ENCODE results near the gene ZFPM1. TPM values are rescaled to one million over a fixed set of nuclear protein-coding genes. Genes with fewer than 3 reads are reported as not detected.

ZFPM1 gene
- total RNA-seq, 2 experiments from 2014 or later: 2.1 to 14.2 TPM

- Histone ChIP-seq H3K9me2 (ENCODE audit: insufficient read depth, low read length) (no peaks in the 10 kb centered on the region), H2AFZ (ENCODE audit: low read length) (no peak overlapping the region), H4K20me1 (ENCODE audit: insufficient read depth, low read length) (no peaks in the 10 kb centered on the region), H3K79me2 (ENCODE audit: insufficient read depth, low read depth, low read length) (no peaks in the 10 kb centered on the region), H3K4me1 (ENCODE audit: insufficient read depth, low read length, poor library complexity, severe bottlenecking) (no peaks in the 10 kb centered on the region), H3K27ac (ENCODE audit: low read depth, low read length, poor library complexity, severe bottlenecking) (no peak overlapping the region), H3K4me3 (ENCODE audit: low read depth, low read length, poor library complexity, severe bottlenecking) (no peak overlapping the region), H3K9me3 (ENCODE audit: low read length) (no peaks in the 10 kb centered on the region), H3K4me2 (ENCODE audit: low read length) (no peak overlapping the region), H3K36me3 (ENCODE audit: insufficient read depth, low read length) (no peaks in the 10 kb centered on the region)
- ChIA-PET CTCF (ENCODE audit: unreplicated experiment) (no interaction called here), POLR2A (no interaction called here)
- no peak for DNase-seq (ENCODE audit: low spot score)
- intact Hi-C loops (cut with micrococcal nuclease; ENCODE audit: unreplicated experiment): no loop called here
- TF ChIP-seq EZH2phosphoT487 (IDR thresholded peaks at IDR 0.05; ENCODE audit: borderline replicate concordance, low read depth, low read length) (no peak), CTCF (conservative IDR thresholded peaks at IDR 0.05; ENCODE audit: low read length) (0 out of 2 replicates have a peak, but pooled peaks have one; percentile 30)
- BruUV-seq (replicated peaks): no TSS peak
Observed at GRCh38 chr16:88406096-88407041, 46.7 kb upstream of the ZFPM1 start.

- intact Hi-C loops (cut with micrococcal nuclease; ENCODE audit: unreplicated experiment): no loop called here
Observed at GRCh38 chr16:88407042-88407420, 46.0 kb upstream of the ZFPM1 start.

More at GRCh38 chr16:88407042-88407420, 46.0 kb upstream of the ZFPM1 start:
- H3K4me2 ChIP-seq (ENCODE audit: low read length): no peak overlapping the region
- H3K9me3 ChIP-seq (ENCODE audit: low read length): no peaks in the 10 kb centered on the region
- no peak overlapping the region for H2AFZ ChIP-seq (ENCODE audit: low read length)
- H3K27ac ChIP-seq (ENCODE audit: low read depth, low read length, poor library complexity, severe bottlenecking): no peak overlapping the region
- H3K36me3 ChIP-seq (ENCODE audit: insufficient read depth, low read length): no peaks in the 10 kb centered on the region
- no peaks in the 10 kb centered on the region for H3K79me2 ChIP-seq (ENCODE audit: insufficient read depth, low read depth, low read length)
- no peak overlapping the region for H3K4me3 ChIP-seq (ENCODE audit: low read depth, low read length, poor library complexity, severe bottlenecking)
- BruUV-seq (replicated peaks): no TSS peak
- CTCF ChIA-PET (ENCODE audit: unreplicated experiment): no interaction called here
- no peak for DNase-seq (ENCODE audit: low spot score)
- POLR2A ChIA-PET: no interaction called here
- H3K4me1 ChIP-seq (ENCODE audit: insufficient read depth, low read length, poor library complexity, severe bottlenecking): no peaks in the 10 kb centered on the region
- no peak for TF ChIP-seq CTCF (conservative IDR thresholded peaks at IDR 0.05; ENCODE audit: low read length)
- TF ChIP-seq EZH2phosphoT487 (IDR thresholded peaks at IDR 0.05; ENCODE audit: borderline replicate concordance, low read depth, low read length): no peak
- no peaks in the 10 kb centered on the region for H4K20me1 ChIP-seq (ENCODE audit: insufficient read depth, low read length)
- H3K9me2 ChIP-seq (ENCODE audit: insufficient read depth, low read length): no peaks in the 10 kb centered on the region

Data from OCI-LY7 (cell line).